GM18498 (cell line): ENCODE results near the gene ASIC4.

Experiments used
- ATAC-seq: cut with Tn5 transposase; IDR thresholded peaks from one replicate; pipeline ENCODE4 v1.9.1; 2021; ENCODE audit warnings: mild to moderate bottlenecking, moderate library complexity; ENCODE audit not compliant: unreplicated experiment

ASIC4 gene

GRCh38 chr2:219532378-219532649, 18.0 kb downstream of the ASIC4 start:
- no peak for ATAC-seq

GRCh38 chr2:219533930-219534661, 19.8 kb downstream of the ASIC4 start:
- ATAC-seq: no peak

GRCh38 chr2:219536425-219536824, 22.1 kb downstream of the ASIC4 start:
- ATAC-seq: no peak

- no peak for ATAC-seq
Observed at GRCh38 chr2:219536967-219537366, 22.7 kb downstream of the ASIC4 start.

- ATAC-seq: no peak
Observed at GRCh38 chr2:219537657-219538488, 23.6 kb downstream of the ASIC4 start.

GRCh38 chr2:219538504-219538951, 24.2 kb downstream of the ASIC4 start:
- ATAC-seq: no peak

- ATAC-seq: no peak
Observed at GRCh38 chr2:219538956-219539788, 24.9 kb downstream of the ASIC4 start.

GRCh38 chr2:219539926-219540678, 25.8 kb downstream of the ASIC4 start:
- no peak for ATAC-seq

- ATAC-seq: no peak
Observed at GRCh38 chr2:219540784-219541504, 26.7 kb downstream of the ASIC4 start.

- peak; percentile 44 for ATAC-seq
Observed at GRCh38 chr2:219541611-219542180, 27.4 kb downstream of the ASIC4 start.

- ATAC-seq: peak; percentile 42
Observed at GRCh38 chr2:219542931-219543595, 28.8 kb downstream of the ASIC4 start.

GRCh38 chr2:219543596-219544358, 29.5 kb downstream of the ASIC4 start, which contains the start of the genes CHPF and TMEM198:
TSS of gene CHPF (minus strand) at chr2:219543809. CDS start at chr2:219543538, 271 bp downstream.
TSS of gene TMEM198 (plus strand) at chr2:219544028. CDS start at chr2:219544728, 700 bp downstream.
- peak; percentile 82 for ATAC-seq

GRCh38 chr2:219544567-219544966, 30.3 kb downstream of the ASIC4 start:
- ATAC-seq: no peak

- ATAC-seq: no peak
Observed at GRCh38 chr2:219545295-219545942, 31.1 kb downstream of the ASIC4 start.

- no peak for ATAC-seq
Observed at GRCh38 chr2:219545943-219546352, 31.7 kb downstream of the ASIC4 start.

GRCh38 chr2:219547621-219548020, 33.3 kb downstream of the ASIC4 start:
- no peak for ATAC-seq

- ATAC-seq: no peak
Observed at GRCh38 chr2:219548990-219549389, 34.7 kb downstream of the ASIC4 start.

- ATAC-seq: no peak
Observed at GRCh38 chr2:219549619-219550018, 35.3 kb downstream of the ASIC4 start.
